HCT116 (cell line): ENCODE data around the gene FADD. TPM values are rescaled to one million over a fixed set of nuclear protein-coding genes. Genes with fewer than 3 reads are reported as not detected.

Source experiments
- ATAC-seq: fragments of 200-7000 bp; cut with Tn5 transposase; 2 replicates; pipeline ENCODE4 v1.9.1; 2020; ENCODE audit warnings: mild to moderate bottlenecking, moderate library complexity
- BruUV-seq: library from RNA; stranded (reverse); fragments of 400-500 nt; replicated peaks from 2 replicates; lab custom pipeline; 2021; lab: Mats Ljungman, UMichigan
- CTCF ChIA-PET: fragments of 300-600 bp; sonication (Branson Sonifier 250); formaldehyde crosslinking; loops from one replicate; lab custom pipeline; 2021; ENCODE audit warnings: antibody characterized with exemption; lab: Charles Lee
- POLR2A ChIA-PET: fragments of 300-600, 350-600 bp; sonication (Branson Sonifier 250); formaldehyde crosslinking; loops from one replicate; lab custom pipeline; 2021; ENCODE audit warnings: antibody characterized with exemption; lab: Charles Lee
- RAD21 ChIA-PET, 2 experiments: fragments of 300-600 bp; sonication (Branson Sonifier 250); formaldehyde crosslinking; loops; one replicate each; lab custom pipeline; 2023; ENCODE audit warnings: low total read pairs in 2 of 2; ENCODE audit not compliant: uncharacterized antibody in 2 of 2, unreplicated experiment in 2 of 2, low non-redundant PET in 1 of 2; lab: Charles Lee
- DNase-seq: peaks from one replicate; pipeline ENCODE4 v3.0.0-alpha.2; 2010; ENCODE audit warnings: low read depth, low spot score
- H2AFZ ChIP-seq: fragments of 200-600 bp; shearing (Covaris generic), sonication (generic); 2 replicates; pipeline ENCODE4 v1.6.1; 2017; ENCODE audit warnings: low read depth, mixed run types, mixed read lengths, antibody characterized with exemption, low read length; ENCODE audit not compliant: poor library complexity, severe bottlenecking
- H3K27ac ChIP-seq: 2 replicates; pipeline ENCODE4 v1.5.1; 2012; ENCODE audit warnings: low read depth, low read length
- H3K27me3 ChIP-seq: fragments of 200-600 bp; sonication (generic); 2 replicates; pipeline ENCODE4 v1.6.1; 2016; ENCODE audit warnings: mixed run types, low read length, mixed read lengths; ENCODE audit not compliant: insufficient read depth
- H3K36me3 ChIP-seq, 2 experiments: fragments of 200-500 bp in 1 of 2; fragments of 200-600 bp in 1 of 2; sonication (Bioruptor generic) in 1 of 2; sonication (generic) in 1 of 2; 2 replicates each; pipeline versions ENCODE4 v1.5.1 to v1.6.1; 2014 to 2016; ENCODE audit warnings: low read length in 2 of 2, inconsistent platforms in 1 of 2, mixed read lengths in 1 of 2, mixed run types in 1 of 2; ENCODE audit not compliant: insufficient read depth in 2 of 2, control insufficient read depth in 1 of 2
- H3K4me1 ChIP-seq, 2 experiments: fragments of 200-600 bp in 1 of 2; sonication (generic) in 1 of 2; 2 replicates each; pipeline versions ENCODE4 v1.5.1 to v1.6.1; 2012 to 2017; ENCODE audit warnings: low read length in 2 of 2, inconsistent platforms in 1 of 2, mild to moderate bottlenecking in 1 of 2, mixed read lengths in 1 of 2, mixed run types in 1 of 2, moderate library complexity in 1 of 2; ENCODE audit not compliant: insufficient read depth in 2 of 2, control insufficient read depth in 1 of 2
- H3K4me2 ChIP-seq: fragments of 200-600 bp; sonication (generic); 2 replicates; pipeline ENCODE4 v1.6.1; 2017; ENCODE audit warnings: mixed run types, low read length, mixed read lengths
- H3K4me3 ChIP-seq, 2 experiments: fragments of 200-600 bp in 1 of 2; sonication (generic) in 1 of 2; replicated peaks in 1 of 2; 2 replicates each; pipeline ENCODE4 v1.5.1; 2011 to 2016; ENCODE audit warnings: low read length in 2 of 2, control low read depth in 1 of 2, low read depth in 1 of 2, mild to moderate bottlenecking in 1 of 2, mixed read lengths in 1 of 2, mixed run types in 1 of 2
- H3K79me2 ChIP-seq: fragments of 200-600 bp; sonication (generic); 2 replicates; pipeline ENCODE4 v1.6.1; 2017; ENCODE audit warnings: mild to moderate bottlenecking, mixed run types, low read length, moderate library complexity, mixed read lengths; ENCODE audit not compliant: insufficient read depth
- H3K9ac ChIP-seq: fragments of 200-600 bp; sonication (generic); 2 replicates; pipeline ENCODE4 v1.6.1; 2016; ENCODE audit warnings: low read length, mixed read lengths
- H3K9me2 ChIP-seq: fragments of 200-600 bp; sonication (generic), shearing (Covaris generic); 2 replicates; pipeline ENCODE4 v1.6.1; 2017; ENCODE audit warnings: mixed run types, mild to moderate bottlenecking, moderate library complexity; ENCODE audit not compliant: insufficient read depth
- H3K9me3 ChIP-seq, 2 experiments: fragments of 200-500 bp in 1 of 2; fragments of 200-600 bp in 1 of 2; sonication (Bioruptor generic) in 1 of 2; sonication (generic) in 1 of 2; 2 replicates each; pipeline ENCODE4 v1.6.1; 2014 to 2017; ENCODE audit warnings: low read length in 2 of 2, mixed read lengths in 2 of 2, inconsistent platforms in 1 of 2, low read depth in 1 of 2, mild to moderate bottlenecking in 1 of 2, mixed run types in 1 of 2, moderate library complexity in 1 of 2; ENCODE audit not compliant: control insufficient read depth in 1 of 2, insufficient read depth in 1 of 2
- H4K20me1 ChIP-seq: fragments of 200-600 bp; sonication (generic), shearing (Covaris generic); 2 replicates; pipeline ENCODE4 v1.6.1; 2017; ENCODE audit warnings: mixed run types, mild to moderate bottlenecking, moderate library complexity; ENCODE audit not compliant: insufficient read depth
- CBX3 ChIP-seq: IDR thresholded peaks from 2 replicates; pipeline ENCODE4 v1.6.1; 2012; ENCODE audit warnings: low read depth
- CEBPB ChIP-seq: IDR thresholded peaks from 2 replicates; pipeline ENCODE4 v1.6.1; 2012; ENCODE audit warnings: low read depth
- CTCF ChIP-seq, 3 experiments: fragments of 200-600 bp in 1 of 3; sonication (generic) in 1 of 3; IDR thresholded peaks in 2 of 3; conservative IDR thresholded peaks in 1 of 3; 2 replicates each; pipeline ENCODE4 v1.5.1; 2012 to 2017; ENCODE audit warnings: low read depth in 2 of 3, low read length in 2 of 3, antibody characterized with exemption in 1 of 3, borderline replicate concordance in 1 of 3, control low read depth in 1 of 3, mild to moderate bottlenecking in 1 of 3, mixed read lengths in 1 of 3, mixed run types in 1 of 3, moderate library complexity in 1 of 3; ENCODE audit not compliant: insufficient read depth in 1 of 3
- EGR1 ChIP-seq: IDR thresholded peaks from 2 replicates; pipeline ENCODE4 v1.6.1; 2012; ENCODE audit warnings: low read depth
- EZH2 ChIP-seq: fragments of 200-600 bp; sonication (generic); IDR thresholded peaks from 2 replicates; pipeline ENCODE4 v1.6.1; 2017; ENCODE audit warnings: antibody characterized with exemption, mixed run types
- EZH2phosphoT487 ChIP-seq: fragments of 200-600 bp; IDR thresholded peaks from 2 replicates; pipeline ENCODE4 v1.6.1; 2018; ENCODE audit warnings: antibody characterized with exemption, borderline replicate concordance
- JUND ChIP-seq: IDR thresholded peaks from 2 replicates; pipeline ENCODE4 v1.6.1; 2012
- MAX ChIP-seq: IDR thresholded peaks from 2 replicates; pipeline ENCODE4 v1.6.1; 2012
- POLR2A ChIP-seq: IDR thresholded peaks from 2 replicates; pipeline ENCODE4 v1.7.0; 2011; ENCODE audit warnings: borderline replicate concordance; ENCODE audit not compliant: insufficient read depth, insufficient read length; ENCODE audit errors: extremely low read depth
- POLR2AphosphoS5 ChIP-seq: IDR thresholded peaks from 2 replicates; pipeline ENCODE4 v1.6.1; 2011; ENCODE audit warnings: mild to moderate bottlenecking, low read depth, low read length, moderate library complexity
- RAD21 ChIP-seq: IDR thresholded peaks from 2 replicates; pipeline ENCODE4 v1.6.1; 2012; ENCODE audit warnings: low read depth, mild to moderate bottlenecking
- REST ChIP-seq: IDR thresholded peaks from 2 replicates; pipeline ENCODE4 v1.6.1; 2012; ENCODE audit warnings: low read depth
- SIN3A ChIP-seq: IDR thresholded peaks from 2 replicates; pipeline ENCODE4 v1.6.1; 2012; ENCODE audit warnings: low read depth
- SP1 ChIP-seq: IDR thresholded peaks from 2 replicates; pipeline ENCODE4 v1.6.1; 2012; ENCODE audit warnings: low read depth
- SRF ChIP-seq: IDR thresholded peaks from 2 replicates; pipeline ENCODE4 v1.6.1; 2012; ENCODE audit warnings: low read depth
- ZBTB33 ChIP-seq: IDR thresholded peaks from 2 replicates; pipeline ENCODE4 v1.6.1; 2011; ENCODE audit warnings: mild to moderate bottlenecking, low read length, moderate library complexity; ENCODE audit not compliant: insufficient replicate concordance; ENCODE audit errors: extremely low read depth
- ZFX ChIP-seq: fragments of 450-650 bp; IDR thresholded peaks from 2 replicates; pipeline ENCODE4 v1.6.1; 2017
- intact Hi-C: fragments of 100-400 bp; cut with micrococcal nuclease; formaldehyde crosslinking; loops from 2 replicates; pipeline ENCODE4 v1.10.0; 2022
- total RNA-seq: library from RNA; stranded (reverse); gene quantifications from one replicate; pipeline ENCODE4 v1.2.1, GENCODE V29; 2021; ENCODE audit not compliant: unreplicated experiment

Gene FADD
- total RNA-seq, 1 experiment from 2014 or later = 26.7 TPM

DNA sequence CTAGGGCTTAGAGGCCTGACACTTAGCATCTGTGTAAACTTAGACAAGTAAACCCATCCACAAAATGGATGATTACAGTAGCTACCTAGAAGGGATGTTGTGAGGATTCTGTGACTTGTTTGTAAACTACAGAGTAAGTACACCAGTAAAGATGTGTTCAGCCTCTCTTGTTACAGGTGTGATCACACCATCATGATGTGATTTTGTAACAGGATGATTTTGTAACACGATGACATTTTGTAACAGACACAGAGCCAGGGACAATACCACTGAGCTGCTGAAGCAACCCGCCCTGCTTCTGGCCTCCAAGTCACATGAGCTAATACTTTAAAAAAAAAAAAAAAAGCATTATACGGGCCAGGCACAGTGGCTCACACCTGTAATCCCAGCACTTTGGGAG lies 17.0 kb downstream of the FADD start (continued):
- TF ChIP-seq CTCF (IDR thresholded peaks at IDR 0.05 in 2 of 3, conservative IDR thresholded peaks at IDR 0.05 in 1 of 3; ENCODE audit: borderline replicate concordance in 1 of 3, insufficient read depth in 1 of 3, low read depth in 2 of 3, low read length in 2 of 3) = no peak
- TF ChIP-seq REST = no peak

DNA sequence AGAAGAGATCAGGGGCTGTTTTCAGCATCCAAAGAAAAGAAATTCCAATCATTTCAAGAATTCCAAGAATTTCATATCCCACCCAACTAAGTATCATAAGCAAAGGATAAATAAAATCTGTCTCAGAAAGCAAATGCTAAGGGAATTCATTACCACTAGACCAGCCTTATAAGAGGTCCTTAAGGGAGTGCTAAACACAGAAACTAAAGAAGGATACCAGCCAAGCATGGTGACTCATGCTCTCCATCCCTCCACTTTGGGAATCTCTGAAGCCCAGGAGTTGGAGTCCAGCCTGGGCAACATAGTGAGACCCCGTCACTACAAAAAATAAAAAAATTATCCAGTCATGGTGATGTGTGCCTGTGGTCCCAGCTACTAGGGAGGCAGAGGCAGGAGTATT lies 17.8 kb downstream of the FADD start:
- no peak overlapping the region for H3K4me3 ChIP-seq
- ChIA-PET RAD21 (no interaction called here), CTCF (no interaction called here), POLR2A (no interaction called here)
- no peaks in the 10 kb centered on the region for H3K36me3 ChIP-seq
- ATAC-seq = no peak
- H3K4me1 ChIP-seq = peaks cover 0 to 3% of the 10 kb centered on the region in 2 experiments; a peak in 1 of 4 replicates
- no peaks in the 10 kb centered on the region for H3K79me2 ChIP-seq
- intact Hi-C loops = no loop called here
- no peaks in the 10 kb centered on the region; the same call in 1 of the 2 replicates for H3K27me3 ChIP-seq
- DNase-seq = no peak
- no peak overlapping the region for H2AFZ ChIP-seq
- H3K4me2 ChIP-seq = no peak overlapping the region
- no peak overlapping the region for H3K27ac ChIP-seq
- H3K9me2 ChIP-seq = no peaks in the 10 kb centered on the region
- no TSS peak for BruUV-seq
- no peaks in the 10 kb centered on the region for H3K9me3 ChIP-seq
- H3K9ac ChIP-seq = no peak overlapping the region
- no peaks in the 10 kb centered on the region for H4K20me1 ChIP-seq
- TF ChIP-seq POLR2AphosphoS5 = no peak
- TF ChIP-seq SIN3A = no peak
- no peak for TF ChIP-seq EGR1
- TF ChIP-seq EZH2phosphoT487 = no peak
- TF ChIP-seq ZBTB33 = no peak
- TF ChIP-seq RAD21 = no peak
- TF ChIP-seq JUND = no peak
- no peak for TF ChIP-seq MAX
- no peak for TF ChIP-seq POLR2A
- no peak for TF ChIP-seq SRF
- TF ChIP-seq ZFX = no peak
- TF ChIP-seq CEBPB = no peak
- no peak for TF ChIP-seq EZH2
- no peak for TF ChIP-seq SP1
- TF ChIP-seq CTCF (IDR thresholded peaks at IDR 0.05 in 2 of 3, conservative IDR thresholded peaks at IDR 0.05 in 1 of 3; ENCODE audit: borderline replicate concordance in 1 of 3, insufficient read depth in 1 of 3, low read depth in 2 of 3, low read length in 2 of 3) = no peak
- TF ChIP-seq CBX3 = no peak
